ACHN (cell line): ENCODE data around the gene ABHD2.

Experiments used
- DNase-seq: peaks from one replicate; pipeline ENCODE4 v3.0.0-alpha.2; 2015
- in situ Hi-C: cut with HindIII; loops from 2 replicates; pipeline ENCODE4 v1.10.0; 2017; ENCODE audit warnings: low sequenced_read_pairs, low pct_ligation_motif_present, low pct_unique_long_range_greater_than_20kb

ABHD2 gene

DNA sequence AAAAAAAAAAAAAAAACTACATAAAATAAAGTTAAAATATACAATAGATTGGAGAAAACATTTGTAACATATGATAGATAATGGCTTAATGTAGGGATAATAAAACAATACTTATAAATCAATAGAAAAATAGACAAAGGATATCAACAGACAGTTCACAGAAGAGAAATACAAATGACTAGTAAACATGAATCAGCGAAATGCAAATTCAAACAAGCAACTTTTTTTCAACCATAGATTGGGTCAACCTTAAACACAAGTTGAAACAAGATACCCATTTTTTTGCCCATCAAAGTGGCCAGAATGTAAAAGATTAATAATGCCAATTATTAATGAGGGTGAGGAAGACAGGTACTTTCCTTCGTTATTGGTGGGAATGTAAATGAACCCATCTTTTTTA lies 59.9 kb downstream of the ABHD2 start:
- in situ Hi-C loops: no loop called here
- DNase-seq: no peak

DNA sequence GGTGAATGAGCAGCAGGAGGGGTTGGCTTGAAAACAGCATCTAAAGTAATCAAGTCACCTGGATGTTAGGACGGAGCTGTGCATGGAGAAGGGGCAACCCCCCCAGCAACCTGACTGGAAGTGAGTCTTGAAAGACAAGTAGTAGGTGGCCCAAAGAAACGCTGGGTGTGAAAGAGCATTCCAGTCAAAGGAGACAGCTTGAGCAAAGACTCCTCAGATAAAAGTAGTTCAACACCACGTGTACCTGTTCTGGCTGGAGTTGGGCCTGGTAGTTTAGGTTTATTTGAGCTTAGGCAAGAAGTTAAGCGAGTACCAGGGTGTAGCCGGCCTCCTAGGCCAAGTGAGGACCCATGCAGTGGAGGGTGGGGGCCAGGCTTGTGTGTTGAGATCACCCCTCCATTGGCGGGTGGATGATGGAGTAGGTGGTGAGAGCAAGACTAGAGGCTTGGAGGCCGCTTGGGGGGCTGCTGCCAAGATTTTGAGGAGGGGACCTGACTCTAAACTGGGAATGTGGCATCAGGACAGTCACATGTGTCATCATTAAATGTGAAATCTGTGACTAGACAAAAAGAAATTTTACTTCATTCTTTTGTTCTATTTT lies 61.3 kb downstream of the ABHD2 start:
- DNase-seq: no peak
- in situ Hi-C loops: no loop called here

DNA sequence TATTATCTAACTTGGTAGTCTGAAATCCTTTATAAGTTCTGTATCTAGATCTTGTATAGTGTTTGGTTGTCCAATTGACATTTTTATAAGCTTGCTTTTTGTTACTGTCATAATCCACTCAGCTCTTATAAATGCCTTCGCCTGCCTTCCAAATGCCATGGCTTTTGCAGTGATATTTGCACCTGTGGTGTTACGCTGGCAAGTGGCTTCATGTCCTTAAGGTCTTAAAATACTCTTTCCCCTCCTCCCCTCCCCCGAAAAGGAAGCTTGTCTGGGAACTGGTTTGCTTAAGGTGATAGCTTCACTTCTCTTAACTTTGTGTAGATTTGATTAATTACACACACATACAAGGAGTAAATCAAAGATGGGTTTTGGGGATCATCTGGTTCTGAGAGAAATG lies 62.0 kb downstream of the ABHD2 start:
- in situ Hi-C loops: no loop called here
- no peak for DNase-seq

DNA sequence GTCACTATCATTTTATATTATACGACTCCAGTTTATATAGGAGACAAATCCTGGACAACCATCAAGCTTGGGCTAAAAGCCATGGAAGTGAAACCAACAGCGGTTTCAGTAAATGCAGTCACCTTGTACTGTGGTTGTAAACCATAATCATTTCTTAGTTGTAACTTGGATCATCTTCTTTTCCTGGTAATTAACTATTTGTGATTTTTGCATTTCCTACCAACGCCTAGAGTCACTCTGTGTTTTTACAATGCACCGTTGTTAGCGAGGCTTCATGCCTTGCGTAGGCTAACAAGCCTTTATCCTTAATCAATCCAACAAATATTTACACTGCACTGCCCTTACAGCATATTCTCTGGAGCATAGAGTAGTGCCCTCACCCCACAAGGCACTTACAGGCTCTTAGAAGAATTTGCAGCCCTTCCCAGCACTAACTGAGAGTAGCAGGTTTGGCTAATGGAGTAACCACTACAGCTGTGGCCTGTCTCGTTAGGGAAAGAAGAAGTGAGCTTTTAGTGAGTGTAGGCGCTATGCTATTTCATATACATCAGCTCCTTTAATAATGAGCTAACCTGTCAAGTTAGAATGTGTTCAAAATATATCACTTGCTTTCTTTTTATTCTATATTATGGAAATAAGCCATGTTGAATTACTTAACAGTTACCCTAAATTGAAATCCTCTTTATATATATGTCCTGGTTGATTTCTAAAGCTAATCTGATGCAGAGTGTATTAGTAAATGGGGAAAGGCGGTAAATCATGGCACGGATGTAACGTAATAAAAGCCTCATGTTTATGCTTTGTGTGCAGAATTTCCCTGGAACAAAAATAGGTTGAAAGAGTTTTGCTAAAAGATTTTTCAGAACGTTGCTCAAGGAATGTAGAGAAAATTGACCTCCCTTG lies 62.8 kb downstream of the ABHD2 start:
- no peak for DNase-seq
- in situ Hi-C loops: no loop called here

DNA sequence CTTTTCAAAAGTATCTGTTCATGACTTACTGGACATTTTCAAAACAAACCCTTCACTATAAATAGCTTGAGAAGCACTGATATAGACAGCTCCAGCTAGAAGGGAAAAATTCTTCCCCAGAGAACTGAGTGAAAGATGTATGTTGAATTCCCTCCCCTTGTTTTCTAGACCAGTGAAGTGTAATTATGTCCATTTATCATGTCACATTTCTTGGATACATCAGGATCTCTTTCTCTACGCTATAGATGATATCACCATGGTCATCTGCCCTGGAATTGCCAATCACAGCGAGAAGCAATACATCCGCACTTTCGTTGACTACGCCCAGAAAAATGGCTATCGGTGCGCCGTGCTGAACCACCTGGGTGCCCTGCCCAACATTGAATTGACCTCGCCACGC lies 66.9 kb downstream of the ABHD2 start:
- in situ Hi-C loops: no loop called here
- DNase-seq: no peak

- no peak for DNase-seq
- in situ Hi-C loops: no loop called here
These were observed 67.4 kb downstream of the ABHD2 start for GRCh38 chr15:89155656-89156055.

DNA sequence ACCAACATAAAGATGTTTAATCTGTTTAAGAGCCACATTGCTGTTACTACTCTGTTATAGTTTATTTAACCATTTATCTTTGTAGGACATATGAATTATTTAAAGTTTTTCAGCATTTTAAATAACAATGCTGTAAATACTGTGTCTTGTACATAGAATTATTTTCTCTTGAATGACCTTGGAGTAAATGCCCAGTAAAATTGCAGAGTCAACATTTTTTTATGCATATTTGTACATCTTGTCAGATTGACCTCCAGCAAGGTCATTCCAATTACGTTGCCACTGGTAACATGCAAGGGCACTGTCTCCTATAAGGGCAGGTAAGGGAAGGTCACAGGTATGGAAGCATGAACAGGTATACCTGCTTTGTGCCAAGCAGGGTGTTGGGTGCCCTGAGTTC lies 68.8 kb downstream of the ABHD2 start:
- in situ Hi-C loops: no loop called here
- no peak for DNase-seq

DNA sequence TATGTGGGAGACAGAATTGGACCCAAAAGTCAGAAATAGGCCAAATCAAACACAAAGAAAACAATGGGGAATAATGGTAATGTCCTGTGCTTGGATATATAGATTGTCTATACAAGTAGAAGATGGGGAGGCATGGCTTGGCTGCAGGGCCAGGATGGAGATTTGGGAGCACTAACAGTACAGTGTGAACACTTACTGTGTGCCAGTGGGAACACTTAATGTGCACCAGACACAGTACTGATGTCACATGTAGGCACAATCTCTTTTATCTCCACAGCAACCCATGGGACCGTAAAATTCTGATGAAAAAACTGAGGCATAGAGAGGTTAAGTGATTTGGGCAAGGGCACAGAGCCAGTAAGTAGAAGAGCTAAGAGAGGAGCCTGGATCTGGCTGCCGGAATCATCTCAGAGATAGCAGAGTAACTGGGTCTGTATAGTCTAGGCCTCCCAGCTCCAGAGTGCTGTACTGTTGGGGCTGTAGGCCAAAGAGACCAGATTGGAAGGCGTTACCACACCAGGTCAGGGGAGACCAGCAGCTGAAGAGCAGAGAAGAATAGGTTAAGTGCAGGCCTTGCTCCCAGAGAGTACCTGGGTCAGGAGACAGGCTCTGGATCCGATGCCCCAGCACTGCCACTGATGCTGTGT lies 69.8 kb downstream of the ABHD2 start:
- in situ Hi-C loops: no loop called here

DNA sequence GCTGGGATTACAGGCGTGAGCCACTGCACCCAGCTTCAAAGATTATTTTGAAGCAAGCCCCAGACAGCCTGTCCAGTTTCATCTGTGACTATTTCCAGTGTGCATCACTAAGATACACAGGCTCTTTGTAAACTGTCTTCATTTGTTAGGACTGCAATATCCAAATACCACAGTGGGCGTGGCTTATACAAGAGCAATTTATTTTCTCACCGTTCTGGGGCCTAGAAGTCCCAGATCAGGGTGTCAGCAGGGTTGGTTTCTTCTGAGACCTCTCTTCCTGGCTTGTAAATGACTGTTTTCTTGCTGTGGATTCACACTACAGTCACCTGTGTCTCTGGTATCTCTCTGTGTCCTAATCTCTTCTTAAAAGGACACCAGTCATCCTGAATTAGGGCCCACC lies 73.4 kb downstream of the ABHD2 start:
- DNase-seq: no peak
- in situ Hi-C loops: no loop called here

More for the DNA sequence above, 69.8 kb downstream of the ABHD2 start:
- DNase-seq: no peak

GRCh38 chr15:89163271-89164055 lies 75.2 kb downstream of the ABHD2 start:
- no peak for DNase-seq
- in situ Hi-C loops: no loop called here

DNA sequence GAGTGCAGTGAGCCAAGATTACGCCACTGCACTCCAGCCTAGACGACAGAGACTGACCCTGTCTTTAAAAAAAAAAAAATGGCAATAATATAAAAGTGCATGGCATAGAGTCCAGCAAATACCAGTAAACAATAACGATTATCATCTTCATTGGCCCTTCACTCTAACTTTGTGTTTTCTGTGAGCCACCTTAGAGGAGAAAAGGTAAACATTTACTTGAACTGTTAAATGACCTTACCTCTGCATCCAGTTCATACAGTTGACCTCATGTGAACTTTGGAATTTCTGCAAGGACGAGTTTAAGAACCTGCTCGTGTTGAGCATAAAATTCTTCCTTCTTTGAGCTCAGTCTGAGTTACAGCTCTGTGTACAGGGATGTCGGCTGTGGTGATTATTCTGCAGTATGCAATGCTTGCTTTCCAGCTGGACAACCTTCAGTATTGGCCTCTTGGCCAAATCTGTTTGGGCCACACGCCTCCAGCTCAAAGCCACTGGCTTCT lies 76.5 kb downstream of the ABHD2 start:
- in situ Hi-C loops: no loop called here
- no peak for DNase-seq

DNA sequence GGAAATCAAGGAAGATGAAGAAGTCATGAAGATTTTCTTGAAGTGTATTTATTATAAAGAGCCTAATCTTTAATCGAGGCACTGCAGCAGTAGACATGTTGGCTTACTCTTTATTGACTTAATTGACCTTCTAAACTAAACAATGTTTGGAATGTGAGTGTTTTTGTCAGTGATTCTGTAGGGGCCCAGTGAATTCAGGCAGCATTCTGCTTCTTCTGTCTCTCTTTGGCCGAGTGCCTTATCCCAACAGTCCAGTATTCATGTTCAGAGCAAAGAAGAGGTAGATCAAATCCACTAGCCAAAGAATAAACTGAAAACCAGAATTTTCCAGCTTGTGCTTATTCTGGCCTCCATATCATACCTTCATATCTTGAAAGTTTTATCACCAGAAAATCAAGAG lies 77.4 kb downstream of the ABHD2 start:
- in situ Hi-C loops: no loop called here

DNA sequence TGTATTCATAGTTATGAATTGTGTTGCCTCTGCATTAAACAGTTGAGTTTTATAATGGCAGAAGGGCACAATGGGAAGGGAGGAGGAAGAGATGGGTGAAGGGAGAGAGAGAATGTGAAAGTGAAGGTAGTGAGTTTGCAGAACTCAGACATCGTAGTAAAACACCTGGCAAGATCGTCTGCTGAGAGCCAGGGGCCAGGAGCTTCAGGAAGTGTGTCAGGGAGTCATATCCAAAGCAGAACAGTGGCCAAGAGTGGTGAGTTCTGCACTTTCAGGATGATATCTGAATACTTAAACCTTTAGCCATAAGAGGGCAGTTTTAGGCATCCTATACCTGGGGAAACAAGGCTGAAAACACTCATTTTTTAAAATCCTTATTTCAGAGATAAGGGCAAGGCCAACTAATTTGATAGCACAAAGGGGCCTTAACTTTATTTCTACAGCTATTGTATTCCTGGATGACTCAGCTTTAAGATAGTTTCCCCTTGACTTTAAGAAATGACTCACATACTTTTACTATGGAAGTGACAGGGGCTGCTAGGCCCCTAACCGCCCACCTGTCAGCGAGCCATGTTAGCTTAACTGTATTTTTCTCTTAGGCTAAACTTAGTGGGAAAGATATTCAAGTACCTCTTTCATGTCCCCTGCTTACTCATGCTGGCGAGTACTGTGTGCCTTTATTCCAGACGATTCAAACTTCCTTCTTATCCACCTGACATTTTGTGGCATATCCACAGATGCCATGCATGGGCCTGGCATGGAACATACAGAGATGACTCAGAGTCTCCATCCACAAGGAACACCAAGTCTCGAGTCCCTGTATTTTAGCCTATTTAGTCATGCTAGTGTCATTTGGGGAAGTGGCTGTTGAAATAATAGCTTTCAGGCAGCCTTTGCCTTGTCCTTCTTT lies 79.3 kb downstream of the ABHD2 start:
- peak; percentile 49 for DNase-seq
- in situ Hi-C loops: no loop called here

More for the DNA sequence above, 77.4 kb downstream of the ABHD2 start:
- no peak for DNase-seq

- in situ Hi-C loops: no loop called here
- DNase-seq: no peak
These were observed 80.1 kb downstream of the ABHD2 start for GRCh38 chr15:89168316-89168833.

GRCh38 chr15:89170364-89170763 lies 82.1 kb downstream of the ABHD2 start:
- in situ Hi-C loops: no loop called here
- DNase-seq: no peak

- peak; percentile 49 for DNase-seq
- in situ Hi-C loops: no loop called here
These were observed 83.1 kb downstream of the ABHD2 start for GRCh38 chr15:89171136-89172072.

DNA sequence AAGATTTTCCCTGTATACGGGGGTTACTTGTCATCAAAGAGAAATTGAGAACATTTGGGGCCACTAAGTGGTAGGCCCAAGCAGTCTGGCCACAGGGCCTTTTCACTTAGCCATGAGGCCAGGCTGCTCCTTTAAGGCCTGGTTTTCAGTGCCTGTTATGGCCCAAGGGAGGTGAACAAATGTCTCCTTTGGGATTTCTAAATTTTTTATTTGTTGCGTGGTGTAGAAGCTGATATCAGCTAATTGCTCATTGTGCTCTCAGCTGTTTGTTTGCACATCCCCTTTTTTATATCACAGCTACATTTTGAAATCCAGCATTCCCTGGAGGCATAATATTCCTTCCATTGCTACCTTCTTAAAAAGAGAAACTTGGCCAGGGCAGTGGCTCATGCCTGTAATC lies 84.7 kb downstream of the ABHD2 start:
- DNase-seq: no peak
- in situ Hi-C loops: no loop called here
